Epidermal melanocyte (primary cell): Measurements from ENCODE around the gene CDCP1.
A peak's percentile ranks its signal among the peaks of the same experiment; 100 is the strongest.

Source experiments
- DNase-seq: peaks from one replicate; pipeline ENCODE4 v3.0.0; 2011; ENCODE audit warnings: low spot score; ENCODE audit not compliant: insufficient read length

CDCP1 gene

GRCh38 chr3:45113625-45114050, 32.5 kb downstream of the CDCP1 start:
- DNase-seq: no peak

- DNase-seq: no peak
Observed at GRCh38 chr3:45112939-45113338, 33.2 kb downstream of the CDCP1 start.

GRCh38 chr3:45110509-45110833, 35.7 kb downstream of the CDCP1 start:
- DNase-seq: no peak

GRCh38 chr3:45109771-45110508, 36.2 kb downstream of the CDCP1 start:
- no peak for DNase-seq

DNA sequence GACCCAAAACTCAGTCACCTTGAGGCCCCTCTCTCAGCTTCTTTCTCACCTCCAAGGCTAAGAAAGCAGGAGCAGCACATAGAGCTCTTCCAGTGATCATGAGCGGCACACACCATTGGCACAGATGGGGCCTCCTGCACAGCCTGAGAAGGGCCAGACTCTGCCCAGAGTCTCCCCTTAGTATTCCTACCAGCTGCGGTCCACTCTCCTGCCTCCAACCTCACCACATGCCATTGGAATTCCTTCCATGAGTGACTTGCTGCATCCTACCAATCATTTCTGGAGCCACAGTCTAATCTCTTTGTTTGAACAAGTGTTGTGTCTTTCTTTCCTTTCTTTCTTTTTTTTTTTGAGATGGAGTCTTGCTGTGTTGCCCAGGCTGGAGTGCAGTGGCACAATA, 39.3 kb downstream of the CDCP1 start:
- no peak for DNase-seq

DNA sequence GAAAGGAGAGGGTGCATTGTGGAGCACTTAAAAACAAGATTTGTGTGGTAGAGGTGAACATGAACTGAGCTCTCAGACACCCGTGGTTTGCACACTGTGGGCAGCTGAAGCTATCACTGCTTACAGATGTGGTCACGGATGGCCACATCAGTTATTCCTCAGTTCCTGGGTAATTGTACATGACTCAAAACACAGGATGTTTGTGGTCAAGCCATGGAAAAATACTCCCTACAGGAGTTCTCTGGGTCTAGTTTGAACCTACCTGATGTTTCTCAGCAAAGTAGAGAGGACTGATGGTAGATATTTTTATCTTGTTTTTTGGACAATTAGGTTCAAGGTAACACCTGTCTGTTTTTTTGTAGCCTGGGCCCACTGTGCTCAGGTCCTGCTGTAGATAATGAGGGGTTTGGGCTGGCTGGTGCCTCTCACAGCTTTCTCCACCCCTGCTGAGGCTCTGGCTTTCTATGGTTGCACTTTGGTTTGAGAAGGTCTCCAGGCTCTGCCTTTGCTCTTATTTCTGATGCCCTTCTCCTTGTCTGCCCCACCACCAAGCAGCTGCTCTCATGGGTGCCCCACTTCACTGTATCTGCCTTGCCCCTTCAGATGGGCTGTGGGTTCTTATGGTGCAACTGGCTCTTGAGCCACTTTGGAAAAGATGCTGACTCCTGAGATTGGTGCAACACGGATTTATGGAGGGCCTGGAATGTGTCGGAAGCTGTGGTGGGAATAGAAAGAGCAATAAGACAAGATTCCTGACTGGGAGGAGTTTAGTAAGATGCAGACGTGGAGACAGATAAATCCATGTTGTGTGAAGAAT, 40.1 kb downstream of the CDCP1 start:
- DNase-seq: no peak

DNA sequence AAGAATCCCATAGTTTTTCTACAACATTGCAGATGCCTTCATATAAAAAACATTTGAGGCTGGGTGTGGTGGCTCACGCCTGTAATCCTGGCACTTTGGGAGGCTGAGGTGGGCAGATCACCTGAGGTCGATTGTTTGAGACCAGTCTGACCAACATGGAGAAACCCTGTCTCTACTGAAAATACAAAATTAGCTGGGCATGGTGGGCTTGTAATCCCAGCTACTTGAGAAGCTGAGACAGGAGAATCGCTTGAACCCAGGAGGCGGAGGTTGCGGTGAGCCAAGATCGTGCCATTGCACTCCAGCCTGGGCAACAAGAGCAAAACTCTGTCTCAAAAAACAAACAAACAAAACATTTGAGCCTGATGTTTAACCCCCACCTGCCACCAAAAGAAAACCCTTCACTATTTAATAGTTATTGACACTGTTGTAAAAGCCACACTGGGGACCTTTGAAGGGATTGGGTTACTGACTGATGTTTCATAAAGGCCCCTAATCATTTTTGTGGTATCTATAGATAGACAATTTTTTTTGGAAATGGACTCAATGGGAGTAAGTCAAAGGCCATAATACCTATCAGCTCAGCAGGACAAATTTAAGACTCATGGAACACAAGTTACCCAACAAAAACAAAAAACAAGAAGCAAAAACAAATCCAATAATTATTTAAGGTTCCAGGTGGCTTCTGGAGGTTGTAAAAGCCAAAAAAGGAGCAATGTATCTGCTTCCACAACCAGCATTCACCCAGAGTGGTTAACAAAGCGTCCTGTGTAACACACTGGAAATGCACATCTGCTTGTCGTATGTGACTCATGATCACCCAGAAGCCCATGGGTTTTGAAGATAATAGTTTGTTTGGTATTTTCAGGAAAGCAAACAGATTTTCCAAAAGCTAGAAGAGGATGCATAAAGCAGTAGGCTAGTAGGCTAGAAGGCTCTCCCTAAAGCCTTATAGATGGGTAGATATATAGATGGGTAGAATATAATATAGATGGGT, 41.2 kb downstream of the CDCP1 start:
- no peak for DNase-seq

- no peak for DNase-seq
Observed at GRCh38 chr3:45103753-45104714, 42.1 kb downstream of the CDCP1 start.

- no peak for DNase-seq
Observed at GRCh38 chr3:45103334-45103733, 42.8 kb downstream of the CDCP1 start.

- peak; percentile 29 for DNase-seq
Observed at GRCh38 chr3:45100981-45101407, 45.2 kb downstream of the CDCP1 start.

DNA sequence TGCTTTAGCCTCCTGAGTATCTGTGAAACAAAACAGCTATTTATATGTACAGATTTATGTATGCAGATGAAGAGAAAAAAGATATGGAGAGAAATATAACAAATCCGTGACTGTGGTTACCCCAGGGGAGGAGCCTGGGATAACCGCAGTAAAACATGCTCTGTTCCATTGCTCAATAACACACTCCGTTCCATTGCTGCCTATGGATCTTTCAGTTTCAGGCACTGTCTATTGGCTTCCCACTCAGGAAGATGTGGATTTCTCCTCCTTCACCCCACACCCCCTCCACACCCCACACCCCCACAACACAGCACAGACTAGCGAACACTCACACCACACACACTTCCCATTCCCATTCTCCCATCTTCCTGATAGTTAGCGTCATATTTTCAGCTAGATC, 47.9 kb downstream of the CDCP1 start:
- no peak for DNase-seq

DNA sequence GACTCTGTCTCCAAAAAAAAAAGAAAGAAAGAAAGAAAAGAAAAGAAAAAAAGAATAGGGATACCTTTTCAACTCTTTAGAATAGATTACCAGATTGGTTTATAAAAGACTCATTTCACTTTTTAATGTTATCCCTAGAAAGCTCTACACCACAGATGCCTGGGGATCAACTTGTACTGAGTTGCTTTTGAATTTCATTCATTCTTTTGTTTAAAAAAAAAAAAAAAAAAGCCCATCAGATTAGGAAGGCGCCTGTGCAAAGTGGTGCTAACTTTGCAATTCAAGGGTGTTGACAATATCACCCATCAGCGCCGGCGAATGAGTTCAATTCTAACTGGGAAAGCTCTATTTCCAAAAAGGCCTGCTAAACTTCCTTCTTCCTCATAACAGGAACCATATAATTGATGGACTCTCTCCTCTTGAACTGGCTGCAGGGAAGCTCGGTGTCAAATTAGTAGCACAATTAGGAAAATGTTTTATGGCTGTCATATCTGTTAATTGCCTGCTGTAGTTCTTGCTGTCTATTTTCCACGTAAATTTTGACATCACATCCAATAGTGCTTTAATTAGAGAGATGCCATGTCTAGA, 48.8 kb downstream of the CDCP1 start:
- DNase-seq: no peak

DNA sequence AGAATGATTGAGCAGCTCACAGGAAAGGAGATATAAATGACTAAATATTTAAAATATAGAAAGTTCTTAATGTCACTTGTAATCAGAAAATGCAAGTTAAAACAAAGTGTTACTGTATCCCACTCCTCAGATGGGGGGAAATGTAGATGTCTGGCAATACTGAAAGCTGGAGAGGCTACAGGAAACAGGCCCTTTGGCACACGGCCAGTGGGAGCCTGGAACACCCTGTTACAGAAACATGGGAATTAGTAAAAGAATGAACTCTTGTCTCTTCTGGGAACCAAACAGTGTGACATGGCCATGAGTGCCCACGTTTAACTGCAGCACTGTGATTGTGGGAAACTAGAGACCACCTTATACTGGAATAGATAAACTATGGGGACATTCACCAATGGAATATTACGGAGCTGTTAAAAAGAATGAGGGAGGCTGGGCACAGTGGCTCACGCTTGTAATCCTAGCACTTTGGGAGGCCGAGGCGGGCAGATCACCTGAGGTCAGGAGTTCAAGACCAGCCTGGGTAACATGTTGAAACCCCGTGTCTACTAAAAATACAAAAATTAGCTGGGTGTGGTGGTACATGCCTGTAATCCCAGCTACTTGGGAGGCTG, 50.2 kb downstream of the CDCP1 start:
- no peak for DNase-seq

- DNase-seq: no peak
Observed at GRCh38 chr3:45093176-45093575, 53.0 kb downstream of the CDCP1 start.

GRCh38 chr3:45092132-45093031, 53.8 kb downstream of the CDCP1 start:
- DNase-seq: peak; percentile 21

DNA sequence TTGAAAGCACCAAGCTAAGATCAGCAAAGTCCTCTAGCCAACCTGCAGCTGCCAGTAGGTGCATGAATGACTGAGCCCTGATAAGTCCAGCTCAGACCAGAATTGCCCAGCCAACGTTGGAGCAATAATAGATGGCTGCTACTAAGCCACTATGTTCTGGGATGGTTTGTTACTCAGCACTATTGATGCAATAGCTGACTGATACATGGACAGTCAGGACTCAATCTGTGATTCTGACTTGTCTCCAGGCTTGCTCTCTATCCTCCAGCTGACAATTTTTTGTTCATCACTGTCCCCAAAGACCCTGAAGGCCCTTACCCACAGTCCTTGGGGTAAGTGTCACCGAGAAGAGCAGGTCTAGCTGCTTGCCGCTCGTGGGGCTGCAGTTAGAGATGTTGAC, 55.3 kb downstream of the CDCP1 start:
- DNase-seq: no peak

DNA sequence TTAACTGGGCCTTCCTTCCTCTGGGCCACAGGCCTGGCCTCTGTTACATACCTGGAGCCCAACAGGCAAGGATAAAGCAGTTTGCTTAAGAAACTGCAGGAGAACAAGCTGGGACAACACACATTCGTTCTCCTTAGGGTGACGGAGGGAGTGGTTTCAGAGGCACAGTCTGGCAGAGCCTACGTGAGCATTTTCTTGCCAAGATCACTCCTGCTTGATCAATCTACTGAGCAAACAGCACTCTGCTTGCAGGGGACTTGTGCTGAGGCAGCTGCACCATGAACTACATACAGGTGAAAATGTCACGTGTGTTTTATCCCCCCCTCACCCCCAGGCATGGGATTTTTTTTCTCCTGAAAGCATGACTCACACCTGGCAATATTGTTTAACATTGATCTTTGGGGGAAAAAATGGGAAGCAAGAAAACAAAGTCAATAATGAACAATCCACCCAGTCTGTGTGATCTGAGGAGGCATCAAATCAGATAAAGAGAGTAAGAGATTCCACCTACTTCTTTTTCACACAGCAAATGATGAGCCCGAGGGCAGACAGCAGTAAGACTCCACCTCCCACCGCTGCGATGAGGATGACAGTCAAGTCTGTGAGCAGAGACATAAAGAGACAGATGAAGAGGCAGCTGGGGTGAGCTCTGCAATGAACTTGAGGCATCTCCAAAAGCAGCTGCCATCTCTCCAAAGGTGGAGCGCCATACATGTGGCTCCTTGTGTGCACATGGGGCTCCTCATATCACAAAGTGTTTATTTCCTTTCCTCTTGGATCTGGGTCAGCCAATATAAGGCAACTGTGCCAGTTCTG, 57.4 kb downstream of the CDCP1 start:
- DNase-seq: no peak

GRCh38 chr3:45087155-45087554, 59.0 kb downstream of the CDCP1 start:
- DNase-seq: no peak
